Neural cell (in vitro differentiated cells): ENCODE data around the gene QRICH2. TPM values are rescaled to one million over a fixed set of nuclear protein-coding genes. Genes with fewer than 3 reads are reported as not detected.

Experiments
- H2AFZ ChIP-seq: fragments of 200-600, 300-800 bp; sonication (generic), shearing (Covaris generic); 2 replicates; pipeline ENCODE4 v1.6.0; 2014; ENCODE audit warnings: low read depth, mild to moderate bottlenecking, antibody characterized with exemption, low read length, moderate library complexity
- H3F3A ChIP-seq: fragments of 200-600 bp; shearing (Covaris generic); 2 replicates; pipeline ENCODE4 v1.6.1; 2016; ENCODE audit warnings: mild to moderate bottlenecking, moderate library complexity, mixed read lengths, antibody characterized with exemption, low read length; ENCODE audit not compliant: insufficient read depth, poor library complexity, severe bottlenecking
- H3K27ac ChIP-seq: fragments of 200-600, 300-800 bp; sonication (generic), shearing (Covaris generic); 2 replicates; pipeline ENCODE4 v1.5.1; 2014; ENCODE audit warnings: mild to moderate bottlenecking, low read length, moderate library complexity
- H3K27me3 ChIP-seq: fragments of 300-800, 200-600 bp; sonication (generic), shearing (Covaris generic); 2 replicates; pipeline ENCODE4 v1.6.0; 2014; ENCODE audit warnings: mild to moderate bottlenecking, low read depth, low read length, moderate library complexity; ENCODE audit not compliant: insufficient read depth
- H3K36me3 ChIP-seq: fragments of 300-800, 200-600 bp; sonication (generic), shearing (Covaris generic); 2 replicates; pipeline ENCODE4 v1.5.1; 2014; ENCODE audit warnings: mild to moderate bottlenecking, antibody characterized with exemption, low read length, moderate library complexity; ENCODE audit not compliant: insufficient read depth
- H3K4me2 ChIP-seq: fragments of 300-800, 200-600 bp; sonication (generic), shearing (Covaris generic); 2 replicates; pipeline ENCODE4 v1.6.0; 2014; ENCODE audit warnings: mild to moderate bottlenecking, low read length
- H3K4me3 ChIP-seq: fragments of 300-800, 200-600 bp; sonication (generic), shearing (Covaris generic); 2 replicates; pipeline ENCODE4 v1.5.1; 2014; ENCODE audit warnings: mild to moderate bottlenecking, low read length, moderate library complexity
- H3K79me2 ChIP-seq: fragments of 200-600 bp; shearing (Covaris generic); replicated peaks from 2 replicates; pipeline ENCODE4 v1.6.0; 2014; ENCODE audit warnings: mild to moderate bottlenecking, low read length, moderate library complexity; ENCODE audit not compliant: insufficient read depth
- H3K9ac ChIP-seq: fragments of 300-800, 200-600 bp; sonication (generic), shearing (Covaris generic); 2 replicates; pipeline ENCODE4 v1.6.1; 2016; ENCODE audit warnings: mild to moderate bottlenecking, low read length, mixed read lengths
- H3K9me2 ChIP-seq: fragments of 200-600 bp; shearing (Covaris generic); 2 replicates; pipeline ENCODE4 v1.6.1; 2016; ENCODE audit warnings: mild to moderate bottlenecking, low read length, mixed read lengths; ENCODE audit not compliant: insufficient read depth
- H3K9me3 ChIP-seq: fragments of 200-600, 300-800 bp; sonication (generic), shearing (Covaris generic); 2 replicates; pipeline ENCODE4 v1.6.1; 2016; ENCODE audit warnings: mild to moderate bottlenecking, mixed run types, low read length, moderate library complexity, mixed read lengths
- H4K20me1 ChIP-seq: fragments of 200-600 bp; shearing (Covaris generic); 2 replicates; pipeline ENCODE4 v1.6.1; 2016; ENCODE audit warnings: mild to moderate bottlenecking, mixed run types; ENCODE audit not compliant: insufficient read depth
- CTCF ChIP-seq: fragments of 450-650 bp; IDR thresholded peaks from 2 replicates; pipeline ENCODE4 v1.5.1; 2014; ENCODE audit warnings: antibody characterized with exemption, mild to moderate bottlenecking, moderate library complexity; ENCODE audit not compliant: poor library complexity, severe bottlenecking
- EP300 ChIP-seq: fragments of 450-650 bp; conservative IDR thresholded peaks from 2 replicates; pipeline ENCODE4 v1.6.1; 2014; ENCODE audit warnings: antibody characterized with exemption, mild to moderate bottlenecking, moderate library complexity; ENCODE audit not compliant: poor library complexity, severe bottlenecking
- EZH2 ChIP-seq: fragments of 200-600, 300-800 bp; shearing (Covaris generic), sonication (generic); IDR thresholded peaks from 2 replicates; pipeline ENCODE4 v1.6.1; 2014; ENCODE audit warnings: antibody characterized with exemption, low read length, borderline replicate concordance, mild to moderate bottlenecking; ENCODE audit not compliant: insufficient read depth, poor library complexity, severe bottlenecking
- MXI1 ChIP-seq: fragments of 450-650 bp; conservative IDR thresholded peaks from 2 replicates; pipeline ENCODE4 v1.6.1; 2014; ENCODE audit warnings: antibody characterized with exemption, mild to moderate bottlenecking; ENCODE audit not compliant: poor library complexity, severe bottlenecking
- POLR2AphosphoS5 ChIP-seq: IDR thresholded peaks from 2 replicates; pipeline ENCODE4 v1.6.1; 2012
- RAD21 ChIP-seq: fragments of 450-650 bp; conservative IDR thresholded peaks from 2 replicates; pipeline ENCODE4 v1.6.1; 2014; ENCODE audit warnings: antibody characterized with exemption, mild to moderate bottlenecking, moderate library complexity
- REST ChIP-seq: IDR thresholded peaks from 2 replicates; pipeline ENCODE4 v1.6.1; 2012; ENCODE audit warnings: borderline replicate concordance
- SMC3 ChIP-seq: fragments of 450-650 bp; conservative IDR thresholded peaks from 2 replicates; pipeline ENCODE4 v1.6.1; 2014; ENCODE audit warnings: antibody characterized with exemption, mild to moderate bottlenecking, moderate library complexity; ENCODE audit not compliant: poor library complexity
- TAF1 ChIP-seq: IDR thresholded peaks from 2 replicates; pipeline ENCODE4 v1.6.1; 2012; ENCODE audit warnings: low read depth
- polyA plus RNA-seq: library from polyadenylated mRNA; depleted of rRNA; stranded (reverse); fragments of >200 nt; gene quantifications from 2 replicates; pipeline ENCODE4 v1.2.3, GENCODE V29; 2014

The QRICH2 gene
- polyA plus RNA-seq, 1 donor from 2014 or later = 17.3 TPM

DNA sequence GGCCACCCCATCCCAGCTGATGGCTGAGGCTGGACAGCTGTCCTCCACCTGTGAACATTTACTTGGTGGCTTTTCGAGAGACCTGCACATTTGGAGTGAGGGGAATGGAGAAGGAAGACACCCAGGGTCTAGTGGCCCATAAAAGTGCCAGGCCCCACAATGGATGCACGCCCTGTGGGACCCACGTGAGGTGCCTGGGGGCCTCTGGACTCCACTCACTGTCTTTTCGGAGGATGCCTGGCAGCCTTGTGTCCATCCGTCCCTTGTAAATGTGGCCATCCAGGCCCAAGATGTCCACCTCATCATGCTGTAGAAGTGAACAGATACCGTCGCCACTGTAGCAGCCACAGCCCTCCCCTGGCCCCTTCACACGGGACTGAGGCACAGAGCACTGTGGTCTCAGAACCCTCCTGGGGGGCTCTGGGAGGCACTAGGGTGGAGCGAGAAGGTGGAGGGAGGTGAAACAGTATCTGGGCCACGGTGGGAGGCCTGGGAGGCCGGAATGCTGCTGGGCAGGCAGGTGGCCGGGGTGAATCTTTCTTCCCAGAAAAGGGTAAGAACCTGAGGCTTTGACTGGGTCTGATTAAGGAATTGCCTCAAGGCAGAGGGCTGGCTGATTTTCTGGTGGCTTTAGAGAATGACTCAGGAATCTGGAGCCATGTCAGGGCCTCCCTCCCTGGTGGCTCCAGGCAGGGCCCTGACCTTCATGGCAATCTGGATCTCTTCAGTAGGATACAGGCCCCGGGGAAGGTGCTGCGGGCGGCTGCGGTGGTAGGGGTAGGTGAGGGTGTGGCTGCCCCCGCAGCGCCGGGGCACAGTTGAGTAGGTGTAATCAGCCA is 31.4 kb downstream of the QRICH2 start:
- Histone ChIP-seq H3K79me2 (no peaks in the 10 kb centered on the region), H3K9me3 (no peaks in the 10 kb centered on the region), H3F3A (no peaks in the 10 kb centered on the region), H2AFZ (no peak overlapping the region), H3K4me2 (no peak overlapping the region), H3K9ac (no peak overlapping the region), H3K36me3 (no peaks in the 10 kb centered on the region), H3K27me3 (no peaks in the 10 kb centered on the region), H4K20me1 (no peaks in the 10 kb centered on the region), H3K9me2 (no peaks in the 10 kb centered on the region), H3K4me3 (no peak overlapping the region), H3K27ac (no peak overlapping the region)
- TF ChIP-seq RAD21 (no peak), POLR2AphosphoS5 (no peak), SMC3 (no peak), TAF1 (no peak), REST (no peak), CTCF (no peak), EP300 (no peak), EZH2 (no peak), MXI1 (no peak)

- Histone ChIP-seq H3K9ac (no peak overlapping the region), H3K9me3 (no peaks in the 10 kb centered on the region), H3K4me2 (no peak overlapping the region), H3K9me2 (no peaks in the 10 kb centered on the region), H2AFZ (no peak overlapping the region), H3F3A (no peaks in the 10 kb centered on the region), H3K79me2 (no peaks in the 10 kb centered on the region), H4K20me1 (no peaks in the 10 kb centered on the region), H3K27ac (no peak overlapping the region), H3K36me3 (no peaks in the 10 kb centered on the region), H3K4me3 (no peak overlapping the region), H3K27me3 (no peaks in the 10 kb centered on the region)
- TF ChIP-seq EZH2 (no peak), EP300 (no peak), CTCF (no peak), TAF1 (no peak), MXI1 (no peak), REST (no peak), SMC3 (no peak)
These were observed 32.0 kb downstream of the QRICH2 start for GRCh38 chr17:76276069-76276431.
